Esophagus muscularis mucosa (tissue), 4 donors: ENCODE results near the gene ARMC2.

Source experiments
- EP300 ChIP-seq: sonication (generic); formaldehyde crosslinking; IDR thresholded peaks from one replicate; pipeline ENCODE4 v1.6.1; 2017; ENCODE audit warnings: antibody characterized with exemption
- POLR2AphosphoS5 ChIP-seq, 2 donors: sonication (generic); formaldehyde crosslinking; IDR thresholded peaks; one replicate each; pipeline ENCODE4 v1.6.1; 2017; ENCODE audit warnings: antibody characterized with exemption in 2 of 2
- TF ChIP-seq, protein P1 (sequence below), 3 experiments: fragments of 200-600 bp in 2 of 3; fragments of 450-650 bp in 1 of 3; sonication (generic) in 2 of 3; IDR thresholded peaks; one replicate each; pipeline ENCODE4 v1.5.1; 2017 to 2019; ENCODE audit warnings: antibody characterized with exemption in 3 of 3, mild to moderate bottlenecking in 2 of 3, moderate library complexity in 1 of 3

- no peak for TF ChIP-seq POLR2AphosphoS5 (IDR thresholded peaks at IDR 0.05)
- TF ChIP-seq, protein P1, sequence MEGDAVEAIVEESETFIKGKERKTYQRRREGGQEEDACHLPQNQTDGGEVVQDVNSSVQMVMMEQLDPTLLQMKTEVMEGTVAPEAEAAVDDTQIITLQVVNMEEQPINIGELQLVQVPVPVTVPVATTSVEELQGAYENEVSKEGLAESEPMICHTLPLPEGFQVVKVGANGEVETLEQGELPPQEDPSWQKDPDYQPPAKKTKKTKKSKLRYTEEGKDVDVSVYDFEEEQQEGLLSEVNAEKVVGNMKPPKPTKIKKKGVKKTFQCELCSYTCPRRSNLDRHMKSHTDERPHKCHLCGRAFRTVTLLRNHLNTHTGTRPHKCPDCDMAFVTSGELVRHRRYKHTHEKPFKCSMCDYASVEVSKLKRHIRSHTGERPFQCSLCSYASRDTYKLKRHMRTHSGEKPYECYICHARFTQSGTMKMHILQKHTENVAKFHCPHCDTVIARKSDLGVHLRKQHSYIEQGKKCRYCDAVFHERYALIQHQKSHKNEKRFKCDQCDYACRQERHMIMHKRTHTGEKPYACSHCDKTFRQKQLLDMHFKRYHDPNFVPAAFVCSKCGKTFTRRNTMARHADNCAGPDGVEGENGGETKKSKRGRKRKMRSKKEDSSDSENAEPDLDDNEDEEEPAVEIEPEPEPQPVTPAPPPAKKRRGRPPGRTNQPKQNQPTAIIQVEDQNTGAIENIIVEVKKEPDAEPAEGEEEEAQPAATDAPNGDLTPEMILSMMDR (IDR thresholded peaks at IDR 0.05): no peak
- TF ChIP-seq EP300: no peak
Observed at GRCh38 chr6:108941859-108942258, 93.6 kb downstream of the ARMC2 start.
